HG03095 (cell line): Measurements from ENCODE around the gene KHDRBS2.

Experiments
- ATAC-seq: cut with Tn5 transposase; IDR thresholded peaks from one replicate; pipeline ENCODE4 v1.9.1; 2021; ENCODE audit warnings: moderate library complexity; ENCODE audit not compliant: unreplicated experiment

KHDRBS2 gene

DNA sequence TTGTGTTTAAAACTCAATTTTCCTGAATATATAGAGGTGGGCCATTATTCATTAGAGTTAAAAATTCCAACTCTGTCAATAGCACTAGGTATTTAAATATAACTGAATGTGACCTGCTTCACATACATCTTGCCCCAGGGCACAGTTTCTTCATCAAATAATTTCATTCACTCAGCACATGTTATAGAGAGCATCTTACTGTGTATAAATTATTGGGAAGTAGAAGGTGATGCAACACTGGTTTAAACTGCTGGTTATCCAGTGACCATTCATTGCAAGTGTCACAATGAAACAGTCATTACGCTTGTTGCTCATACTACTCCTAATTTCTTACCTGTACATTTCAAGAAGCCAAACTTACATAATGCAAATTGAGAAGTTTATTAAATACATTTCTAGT is 93.4 kb downstream of the KHDRBS2 start:
- no peak for ATAC-seq

DNA sequence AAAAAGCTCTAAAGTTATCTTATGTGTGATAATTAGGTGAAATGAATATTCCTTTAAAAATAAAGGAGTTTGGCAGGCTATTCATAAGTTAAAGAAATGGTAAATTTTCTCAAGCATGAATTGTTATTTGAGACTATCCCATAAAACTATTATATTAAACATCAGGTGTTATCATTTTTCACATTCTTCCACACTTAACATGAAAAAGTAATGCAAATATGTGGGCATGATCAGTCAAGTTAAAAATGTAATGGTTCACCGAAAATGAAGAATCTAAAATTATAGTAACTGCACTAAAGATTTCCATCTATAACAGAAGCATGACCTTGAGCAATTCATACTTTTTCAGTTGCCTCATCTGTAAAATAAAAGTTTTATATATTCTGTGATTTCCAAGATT is 110.8 kb downstream of the KHDRBS2 start:
- no peak for ATAC-seq

DNA sequence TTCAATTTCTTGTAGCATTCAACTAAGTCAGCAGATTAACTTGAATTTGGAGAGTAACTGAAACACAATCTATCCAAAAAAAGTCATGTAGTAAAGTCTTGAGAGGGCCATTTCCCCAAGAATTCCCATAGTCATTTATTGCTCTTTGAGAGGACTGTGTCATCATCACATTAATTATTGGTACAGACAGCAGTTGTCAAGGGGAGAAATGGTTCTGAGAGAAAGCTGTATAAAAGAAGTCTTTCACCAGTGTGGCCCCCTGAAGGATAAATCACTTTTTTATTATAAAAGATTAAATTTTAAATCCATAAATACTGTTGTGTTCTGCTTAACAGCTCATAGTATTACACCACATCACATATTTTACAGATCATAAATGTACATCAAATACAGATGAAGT is 111.5 kb downstream of the KHDRBS2 start:
- no peak for ATAC-seq

DNA sequence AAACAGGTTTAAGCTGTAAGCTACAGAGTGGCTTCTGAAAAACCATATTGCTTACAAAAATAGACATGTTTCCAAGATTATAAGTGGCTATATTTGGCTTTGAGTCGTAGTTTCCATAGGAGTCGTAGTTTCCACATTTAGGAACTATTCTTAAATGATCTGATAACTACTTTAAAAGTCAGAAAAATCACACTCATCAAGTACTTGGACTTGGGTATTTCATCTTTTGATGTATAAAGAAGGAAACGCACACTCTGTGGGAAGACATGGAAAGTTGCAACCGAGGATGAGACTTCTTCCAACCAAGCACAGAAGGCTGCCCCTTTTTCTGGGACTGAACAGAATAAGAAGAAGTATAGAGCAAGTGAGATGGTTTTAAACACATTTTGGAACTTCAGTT is 118.3 kb downstream of the KHDRBS2 start:
- no peak for ATAC-seq

DNA sequence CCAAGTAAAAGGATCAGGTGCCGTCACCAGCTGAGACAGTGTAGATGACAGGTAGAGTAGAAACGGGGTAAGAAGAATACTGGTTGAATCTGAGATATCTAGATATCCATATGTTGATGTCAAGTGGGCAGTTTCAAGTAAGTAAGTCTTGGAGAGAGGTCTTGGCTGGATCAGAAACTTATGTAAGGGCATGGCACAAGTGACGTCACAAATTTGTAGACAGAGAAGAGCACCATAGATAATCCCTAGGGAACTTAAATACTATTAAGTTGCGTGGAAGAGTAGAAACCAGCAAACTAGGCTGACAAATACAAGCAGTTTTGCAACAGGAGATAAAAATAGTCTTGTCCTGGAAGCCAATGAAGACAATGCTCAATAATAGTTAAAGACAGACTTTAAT is 123.2 kb downstream of the KHDRBS2 start:
- no peak for ATAC-seq

DNA sequence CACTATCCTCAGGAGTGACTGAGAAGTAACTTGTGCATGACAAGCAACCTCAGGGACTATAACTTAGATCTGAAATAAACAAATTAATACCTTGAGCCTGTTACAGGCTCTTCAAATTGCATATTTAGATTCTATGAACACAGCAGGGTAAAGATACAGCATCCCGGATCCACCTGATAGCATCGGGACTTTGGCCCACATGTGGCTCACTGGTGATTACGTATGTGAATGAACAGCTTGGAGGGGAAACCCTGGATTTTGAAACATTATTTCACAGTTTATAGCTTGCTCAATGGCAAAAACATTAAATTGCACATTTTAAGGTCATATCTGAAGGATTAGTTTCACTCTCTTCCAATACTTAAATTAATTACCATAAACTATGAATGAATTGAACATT is 133.2 kb downstream of the KHDRBS2 start:
- no peak for ATAC-seq

DNA sequence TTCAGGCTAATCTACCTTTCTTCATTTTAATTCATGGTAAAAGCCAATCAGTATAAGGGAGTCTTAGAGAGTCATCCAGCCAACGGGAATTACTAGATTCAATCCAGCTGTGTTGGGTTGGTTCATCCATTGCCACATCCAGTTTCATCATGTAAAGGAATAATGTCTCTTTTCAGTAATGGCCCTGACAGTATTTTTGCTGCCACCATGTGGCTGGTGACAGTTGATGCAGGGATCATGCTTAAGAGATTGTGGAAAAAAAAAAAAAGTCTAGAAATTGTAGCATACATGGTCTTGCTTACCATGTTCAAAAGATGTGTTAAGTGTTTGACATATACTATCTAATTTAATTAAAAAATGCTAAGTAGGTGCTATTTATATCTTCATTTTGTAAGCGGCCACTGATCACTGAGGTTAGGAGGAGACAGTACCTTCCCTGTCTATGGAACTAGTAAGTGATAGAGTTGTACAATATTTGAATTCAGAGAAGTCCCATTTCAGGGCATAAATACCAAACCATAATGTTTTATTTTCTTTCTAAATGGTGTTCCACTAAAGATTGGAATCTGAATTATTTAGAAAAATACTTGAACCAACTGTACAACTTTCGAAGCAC is 135.9 kb downstream of the KHDRBS2 start:
- ATAC-seq, result peak; percentile 71

DNA sequence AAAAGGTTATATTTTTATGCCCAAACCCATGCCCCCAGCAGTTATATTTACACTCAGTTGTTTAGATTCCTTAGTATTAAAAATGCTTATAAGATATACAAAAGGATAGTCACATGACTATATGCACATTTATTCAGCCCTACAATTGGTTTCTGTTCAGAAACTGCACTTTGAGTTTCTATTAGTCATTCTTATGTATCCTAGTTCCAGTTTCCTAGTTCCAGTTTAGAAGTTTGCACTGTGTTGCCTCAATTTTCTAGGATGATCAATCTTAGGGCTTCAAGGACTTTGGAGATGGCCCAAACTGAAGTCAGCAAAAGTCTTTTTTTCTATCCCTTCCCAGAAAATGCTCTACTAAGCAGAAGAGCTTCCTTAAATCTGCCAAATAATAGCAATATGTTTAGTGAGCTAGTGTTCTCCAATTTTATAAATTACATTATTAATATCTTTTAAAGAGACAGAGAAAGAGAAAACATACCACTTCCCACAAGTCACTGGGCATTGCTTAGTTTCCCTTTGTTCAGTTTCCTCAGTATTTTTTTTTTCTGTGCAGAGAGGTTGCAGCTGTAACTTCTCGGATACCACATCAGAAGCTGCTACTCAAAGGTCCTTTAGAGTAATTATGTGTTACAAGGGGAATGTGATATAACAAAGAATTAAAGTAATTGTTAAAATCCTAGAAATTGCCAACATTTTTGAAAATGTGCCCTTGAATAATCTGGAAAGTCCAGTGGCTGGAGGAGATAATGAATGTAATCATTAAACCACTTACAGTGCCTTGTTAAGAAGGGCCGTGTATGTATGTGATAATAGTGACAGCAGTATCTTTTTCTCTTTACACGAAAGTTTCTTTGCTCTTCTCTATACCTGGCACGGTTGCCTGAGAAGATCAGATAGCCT is 138.8 kb downstream of the KHDRBS2 start:
- ATAC-seq, result no peak

DNA sequence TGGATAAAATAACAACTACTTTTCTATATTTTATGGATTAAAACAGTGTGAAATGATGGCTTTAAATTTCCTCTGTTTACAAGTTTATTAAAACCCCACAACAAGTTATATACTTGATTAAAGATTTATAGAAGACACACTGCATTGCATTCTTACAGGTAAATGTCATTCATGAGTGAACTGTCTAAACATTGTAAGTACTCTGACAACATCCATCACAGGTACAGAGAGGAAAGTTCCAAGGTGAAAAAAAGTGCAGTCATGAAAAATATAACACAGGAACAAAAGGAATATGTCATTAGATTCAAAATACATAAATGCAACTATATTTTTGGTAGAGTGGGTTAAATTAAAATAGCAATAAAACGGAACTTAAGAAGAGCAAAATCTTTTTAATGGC is 156.9 kb downstream of the KHDRBS2 start:
- no peak for ATAC-seq

DNA sequence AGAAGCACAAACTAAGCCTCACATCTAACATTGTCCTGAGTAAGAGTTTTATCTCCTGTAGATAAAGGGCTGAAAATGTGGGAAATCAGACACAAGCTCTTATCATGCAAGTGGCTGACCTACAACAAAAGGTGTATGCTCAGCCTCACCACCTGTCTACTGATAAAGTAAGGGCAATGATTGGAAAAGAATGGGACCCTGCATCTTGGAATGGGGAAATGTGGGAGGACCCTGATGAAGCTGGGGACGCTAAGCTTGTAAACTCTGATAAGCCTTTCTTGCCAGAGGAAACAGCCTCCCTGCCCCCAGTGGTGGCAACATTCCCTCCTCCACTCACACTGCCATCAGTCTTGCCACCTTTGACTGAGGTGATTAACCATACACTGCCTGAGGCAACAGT is 166.6 kb downstream of the KHDRBS2 start:
- ATAC-seq, result no peak

DNA sequence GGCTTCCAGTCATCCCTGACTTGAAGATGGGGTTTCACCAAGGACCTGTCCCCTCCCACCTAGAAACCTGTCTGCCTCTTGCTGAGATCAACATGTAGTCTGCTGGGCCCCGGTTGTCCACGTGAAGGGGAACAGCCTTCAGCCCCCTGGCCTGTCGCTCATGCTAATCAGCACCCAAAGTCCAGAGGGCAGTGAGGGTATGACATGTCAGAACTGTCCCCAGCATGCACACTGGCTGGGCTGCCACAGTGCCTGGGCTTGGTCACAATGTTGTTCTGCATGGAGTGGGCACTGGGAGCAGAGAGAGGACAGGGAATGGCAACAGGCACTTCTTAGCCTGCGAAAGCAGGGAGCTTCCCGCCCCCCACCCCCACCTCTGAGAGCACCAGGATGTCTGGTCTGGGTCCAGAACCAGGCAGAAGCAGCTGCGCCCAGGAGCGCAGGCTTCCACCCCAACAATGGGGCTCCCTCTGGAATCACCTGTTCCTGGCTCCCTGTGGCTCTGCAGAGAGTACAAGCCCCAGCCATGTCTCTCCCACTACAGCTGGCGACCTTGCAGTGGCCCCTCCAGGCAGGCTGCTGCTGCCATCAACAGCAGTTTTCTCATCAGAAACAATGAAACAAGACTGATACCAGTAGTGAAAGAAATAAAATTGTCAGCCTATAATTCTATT is 182.7 kb downstream of the KHDRBS2 start:
- ATAC-seq, result no peak

DNA sequence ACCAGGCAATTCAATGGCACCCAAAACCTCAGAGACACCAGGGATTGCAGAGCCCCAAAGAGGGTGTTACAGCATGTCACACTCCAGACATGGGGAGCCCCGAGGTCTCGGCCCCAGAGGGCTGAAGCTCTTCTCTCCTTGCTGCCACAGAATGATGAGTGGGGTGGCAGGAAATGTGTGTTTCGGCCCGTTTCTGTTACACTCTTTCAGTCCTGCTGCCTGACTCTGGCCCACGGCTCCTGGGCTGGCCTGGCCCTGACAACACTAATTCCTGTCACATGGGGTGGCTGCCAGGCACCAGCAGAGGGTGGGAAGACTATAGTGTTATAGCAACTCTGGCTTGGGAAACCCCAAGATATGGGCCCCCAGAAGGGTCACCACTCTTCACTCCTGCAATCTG is 183.6 kb downstream of the KHDRBS2 start:
- ATAC-seq, result no peak

DNA sequence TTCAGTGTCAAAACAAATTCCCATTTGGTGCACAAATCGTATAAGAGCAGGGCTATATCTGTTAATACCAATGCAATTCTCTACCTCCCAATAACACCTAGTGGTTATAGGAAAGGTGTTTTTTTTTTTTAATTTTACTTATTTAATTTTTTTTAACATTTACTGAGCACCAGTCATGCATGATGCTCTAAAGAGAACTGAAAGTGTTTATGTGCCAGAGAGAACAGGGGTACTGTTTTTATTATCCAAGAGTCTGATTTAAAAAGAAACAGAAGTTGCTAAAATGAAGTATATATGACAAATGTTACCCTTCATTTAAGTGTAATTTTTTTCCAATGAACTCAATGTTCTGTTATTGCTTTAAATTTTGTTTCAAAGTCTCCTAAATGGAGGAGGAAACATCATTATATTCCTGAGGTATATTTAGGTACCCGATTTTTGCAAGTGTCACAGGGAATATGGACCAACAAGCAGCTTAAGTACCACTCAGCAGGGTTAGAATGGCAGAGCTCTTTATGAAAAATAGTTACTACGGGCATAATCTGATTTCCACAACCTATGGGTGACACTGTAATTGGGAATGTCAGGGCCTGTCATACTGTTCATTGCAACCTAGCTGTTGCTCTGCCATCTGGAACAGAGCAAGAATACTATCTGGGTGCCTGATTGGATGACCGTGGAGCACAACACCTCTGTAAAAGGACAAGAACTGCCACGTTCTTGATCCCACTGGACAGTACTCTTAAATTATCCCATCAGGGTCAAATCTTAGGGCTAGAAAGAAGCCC is 195.4 kb downstream of the KHDRBS2 start:
- ATAC-seq, result no peak

DNA sequence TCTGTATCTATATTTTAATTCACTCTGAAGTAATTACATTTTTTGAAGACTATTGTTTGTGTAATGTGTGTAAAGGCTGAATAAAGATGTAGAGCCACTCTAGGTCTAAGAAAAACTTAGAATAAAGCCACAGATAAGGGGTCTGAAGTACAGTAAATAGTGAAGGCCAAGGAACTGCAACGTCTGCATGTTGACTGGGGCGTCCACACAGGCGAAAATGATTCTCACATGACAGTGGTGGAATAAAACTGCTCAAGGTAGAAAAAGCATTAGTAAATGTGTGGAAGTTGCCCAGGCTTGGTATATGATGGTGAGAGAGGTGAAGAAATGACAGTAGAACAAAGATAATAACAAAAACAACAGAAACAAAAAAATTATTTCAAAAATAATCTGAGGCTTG is 196.2 kb downstream of the KHDRBS2 start:
- ATAC-seq, result no peak

DNA sequence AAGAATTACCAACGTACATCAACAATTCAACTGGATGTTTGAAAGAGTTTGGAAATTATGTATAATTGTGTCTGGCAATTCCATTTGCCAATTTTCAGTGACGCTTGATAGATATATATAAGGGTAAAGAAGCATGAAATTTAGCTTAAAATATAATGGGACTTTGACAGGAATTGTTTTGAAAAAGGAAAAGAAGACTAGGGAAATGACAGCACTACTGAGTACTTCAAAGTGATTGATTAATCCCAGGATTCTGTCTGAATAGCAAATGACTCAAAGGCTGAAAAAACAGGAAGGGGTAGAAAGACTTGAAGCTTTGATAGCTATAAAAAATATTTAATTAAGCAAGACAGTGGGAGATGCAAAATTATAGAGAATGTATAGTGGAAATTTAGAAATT is 200.0 kb downstream of the KHDRBS2 start:
- no peak for ATAC-seq

DNA sequence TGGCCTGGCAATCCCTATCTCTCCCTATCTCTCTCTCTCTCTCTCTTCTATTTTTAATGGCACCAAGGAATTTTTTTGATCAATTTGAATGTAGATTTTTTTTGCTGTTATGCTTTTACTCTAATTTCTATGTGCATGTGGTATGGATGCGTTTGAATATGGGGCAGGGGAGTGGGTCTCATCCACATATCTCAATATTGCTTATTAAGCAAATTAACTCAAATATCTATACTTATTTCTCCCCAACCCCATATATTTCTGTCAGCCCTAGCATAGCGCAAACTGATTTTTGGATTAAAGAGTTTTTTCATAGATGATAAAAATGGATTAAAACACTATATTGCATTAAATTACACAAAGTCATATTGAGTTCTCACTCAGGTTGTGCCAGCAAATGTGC is 210.2 kb downstream of the KHDRBS2 start:
- ATAC-seq, result no peak

DNA sequence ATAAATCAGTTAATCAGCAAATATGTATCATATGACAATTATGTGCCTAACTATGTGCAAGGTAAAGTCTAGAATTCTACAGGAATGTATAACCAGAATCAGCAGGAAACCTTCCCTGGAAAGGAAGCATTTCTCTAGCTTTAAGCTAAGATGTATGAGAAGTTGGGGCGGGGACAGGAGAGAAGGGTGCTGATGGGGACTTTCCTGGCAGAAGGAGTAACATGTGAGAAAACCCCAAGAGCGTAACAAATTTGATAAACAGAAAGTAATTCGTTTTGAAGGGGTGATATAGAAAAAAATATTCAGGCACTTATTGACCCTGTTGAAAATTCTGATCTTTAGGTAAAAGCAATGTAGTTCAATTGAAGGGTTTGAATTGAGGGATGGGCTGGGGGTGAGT is 226.1 kb downstream of the KHDRBS2 start:
- no peak for ATAC-seq

DNA sequence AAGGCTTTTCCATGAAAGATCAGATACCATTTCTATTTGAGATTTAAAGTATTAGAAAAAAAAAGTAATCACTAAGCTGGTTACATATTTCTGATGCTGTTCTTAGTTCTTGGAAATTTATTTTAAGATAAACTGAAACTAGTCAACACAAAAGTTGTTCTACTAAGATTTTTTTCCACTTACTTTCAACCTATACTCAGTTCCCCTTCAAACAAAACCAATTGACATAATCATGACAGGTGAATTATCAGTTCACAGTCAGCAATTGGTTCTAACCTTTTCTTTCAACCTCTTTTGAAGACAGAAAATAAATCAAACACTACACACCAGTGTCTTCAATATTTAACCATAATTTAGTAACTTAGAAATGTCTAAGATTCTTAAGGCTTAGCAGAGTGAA is 228.7 kb downstream of the KHDRBS2 start:
- ATAC-seq, result no peak

DNA sequence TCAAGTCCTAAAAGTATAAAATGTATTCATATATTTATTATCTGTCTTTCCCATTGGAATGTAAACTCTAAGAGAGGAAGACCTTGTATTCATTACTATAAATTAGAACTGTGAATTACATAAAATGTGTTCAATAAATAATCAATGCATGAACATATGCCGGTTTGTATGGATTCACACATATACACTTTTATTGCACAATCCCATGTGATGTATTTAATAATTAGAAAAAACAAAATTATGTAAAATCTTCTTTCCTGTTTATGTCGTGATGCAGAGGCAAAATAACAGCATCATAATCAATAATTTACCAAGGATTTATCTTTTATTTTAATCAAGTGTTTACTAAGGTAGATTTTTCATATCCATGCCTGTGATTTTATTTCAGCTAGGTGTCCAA is 240.5 kb downstream of the KHDRBS2 start:
- no peak for ATAC-seq

DNA sequence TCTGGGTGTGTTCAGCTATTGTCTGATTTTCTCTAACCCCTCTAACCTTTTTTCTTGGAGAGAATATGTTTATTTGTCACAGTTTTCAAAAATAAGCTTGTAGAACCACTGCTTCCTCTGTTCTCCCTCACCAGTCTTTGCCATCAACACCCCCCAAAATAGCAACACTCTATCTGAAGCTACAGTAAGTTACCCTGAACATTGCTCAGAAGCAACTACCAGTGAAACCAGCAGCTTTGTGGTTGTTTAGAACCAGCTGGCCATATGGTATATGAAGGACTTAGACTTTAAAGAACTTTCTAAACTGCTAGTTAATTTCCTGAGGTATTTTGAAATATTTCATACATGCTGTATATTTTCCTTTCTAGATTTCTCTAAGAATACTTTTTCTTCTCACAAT is 242.9 kb downstream of the KHDRBS2 start:
- no peak for ATAC-seq

DNA sequence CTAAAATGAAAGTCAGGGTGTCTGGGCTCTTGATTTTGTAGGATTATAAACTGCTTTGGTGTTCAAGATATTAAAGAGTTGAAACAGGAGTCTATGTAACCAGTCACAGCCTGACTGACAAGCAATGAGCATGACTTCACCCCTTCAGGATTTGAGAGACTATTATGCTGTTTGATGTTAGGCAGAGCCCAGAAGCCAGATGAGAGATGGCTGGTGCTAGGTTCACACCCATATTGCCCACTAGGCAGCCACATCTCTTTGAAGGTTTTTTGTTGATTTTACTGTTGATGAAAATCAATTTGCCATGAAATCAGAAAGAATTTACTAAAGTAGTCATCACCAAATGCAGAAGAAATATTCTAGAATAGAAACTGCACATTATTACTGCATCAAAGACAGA is 243.6 kb downstream of the KHDRBS2 start:
- no peak for ATAC-seq
